ENCODE data around the gene DSN1. TPM values are rescaled to one million over a fixed set of nuclear protein-coding genes. Genes with fewer than 3 reads are reported as not detected.

Gene DSN1
- total and polyA plus RNA-seq, 8 donors: 1.9 to 6.3 (median 3.3) TPM

DNA sequence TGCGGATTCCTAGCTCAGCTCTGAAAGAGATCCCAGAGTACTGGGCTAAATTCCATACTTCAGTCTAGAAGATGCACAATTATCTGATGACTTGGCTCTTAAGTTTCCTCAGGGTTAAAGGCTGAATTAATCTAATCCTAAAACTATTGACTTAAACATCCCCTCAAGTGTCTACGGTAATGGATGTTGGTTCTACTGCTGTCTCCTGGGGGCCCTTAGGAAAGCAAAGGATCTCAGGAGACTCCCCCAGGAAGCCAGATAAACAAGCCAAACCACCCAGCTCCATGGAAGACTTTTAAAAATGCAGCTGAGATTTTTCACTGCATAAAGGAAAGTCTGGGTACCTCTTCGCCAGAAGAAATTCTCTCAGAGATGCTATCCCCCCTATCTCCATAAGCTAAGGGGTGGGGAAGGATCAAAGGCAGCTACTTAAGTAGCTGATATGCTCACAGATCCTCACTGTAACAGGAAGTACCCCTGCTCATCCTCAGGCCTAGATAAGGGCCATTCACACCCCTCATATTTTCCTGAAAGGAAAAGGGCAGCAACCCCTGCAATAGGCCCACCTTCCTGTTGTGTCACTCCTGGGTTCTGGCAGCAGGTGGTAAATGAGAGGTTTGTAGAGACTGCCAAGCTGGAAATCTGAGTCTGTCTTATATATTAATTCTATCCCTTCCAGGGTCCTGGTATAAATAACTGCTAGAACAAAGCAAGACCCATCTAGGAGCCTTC, 36.9 kb downstream of the DSN1 start:
- Histone ChIP-seq H3K36me3 (no peaks in the 10 kb centered on the region), H3K4me1 (no peaks in the 10 kb centered on the region), H3K4me3 (no peak overlapping the region), H3K27ac (no peak overlapping the region), H3K27me3 (no peaks in the 10 kb centered on the region), H3K9me3 (no peaks in the 10 kb centered on the region)
- FAIRE-seq (no peak), DNase-seq (no peak), ATAC-seq (no peak)
- intact Hi-C loops (cut with DNase I): no loop called here
- WGBS, 2 donors: 93 to 94% methylated on average over 3 of the region's 3 CpGs
- no peak for TF ChIP-seq CTCF (IDR thresholded peaks at IDR 0.05)

DNA sequence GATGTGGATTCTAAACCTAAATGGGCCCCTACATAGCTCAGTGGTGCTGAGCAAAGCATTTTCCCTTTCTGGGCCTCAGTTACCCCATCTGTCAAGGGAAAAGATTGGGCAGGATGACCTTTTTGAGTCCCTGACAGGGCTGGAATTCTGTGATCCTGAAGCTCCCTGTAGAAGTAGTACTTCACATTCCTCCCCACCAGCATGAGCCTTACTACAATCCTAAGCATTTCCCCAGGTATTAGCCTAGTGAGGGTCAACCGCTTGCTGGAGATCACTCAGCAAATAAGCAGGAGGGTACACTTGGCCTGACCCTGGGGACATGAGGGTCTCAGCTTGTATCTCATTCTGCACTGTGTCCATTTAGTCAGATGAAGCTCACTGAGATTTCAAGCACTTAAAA, 41.1 kb downstream of the DSN1 start:
- FAIRE-seq: no peak
- DNase-seq: no peak
- H3K27ac ChIP-seq: no peak overlapping the region
- H3K4me3 ChIP-seq: no peak overlapping the region
- no peak for ATAC-seq
- no peaks in the 10 kb centered on the region for H3K4me1 ChIP-seq
- H3K36me3 ChIP-seq: no peaks in the 10 kb centered on the region
- WGBS, 2 donors: 97 to 100% methylated on average over 1 of the region's 1 CpG
- H3K27me3 ChIP-seq: no peaks in the 10 kb centered on the region
- intact Hi-C loops (cut with DNase I): no loop called here
- H3K9me3 ChIP-seq: no peaks in the 10 kb centered on the region
- no peak for TF ChIP-seq CTCF (IDR thresholded peaks at IDR 0.05)

- no peak for TF ChIP-seq CTCF (IDR thresholded peaks at IDR 0.05)
- FAIRE-seq (no peak), ATAC-seq (no peak), DNase-seq (no peak)
- Histone ChIP-seq H3K27me3 (no peaks in the 10 kb centered on the region), H3K9me3 (no peaks in the 10 kb centered on the region), H3K36me3 (no peaks in the 10 kb centered on the region), H3K4me1 (no peaks in the 10 kb centered on the region), H3K4me3 (no peak overlapping the region), H3K27ac (no peak overlapping the region)
- intact Hi-C loops (cut with DNase I): no loop called here
- 72 to 79% methylated on average over 3 of the region's 3 CpGs for WGBS, 2 donors
These were observed 44.6 kb downstream of the DSN1 start for GRCh38 chr20:36728986-36729385.

GRCh38 chr20:36726168-36726567, 47.4 kb downstream of the DSN1 start:
- Histone ChIP-seq H3K4me1 (no peaks in the 10 kb centered on the region), H3K27ac (no peak overlapping the region), H3K4me3 (no peak overlapping the region), H3K27me3 (no peaks in the 10 kb centered on the region), H3K9me3 (no peaks in the 10 kb centered on the region), H3K36me3 (no peaks in the 10 kb centered on the region)
- intact Hi-C loops (cut with DNase I): no loop called here
- TF ChIP-seq CTCF (IDR thresholded peaks at IDR 0.05): no peak
- ATAC-seq (no peak), FAIRE-seq (no peak), DNase-seq (no peak)
- WGBS, 2 donors: 95 to 97% methylated on average over 3 of the region's 3 CpGs

- ATAC-seq (no peak), FAIRE-seq (no peak), DNase-seq (no peak)
- Histone ChIP-seq H3K27ac (no peak overlapping the region), H3K36me3 (no peaks in the 10 kb centered on the region), H3K4me1 (no peaks in the 10 kb centered on the region), H3K4me3 (no peak overlapping the region), H3K27me3 (no peaks in the 10 kb centered on the region), H3K9me3 (no peaks in the 10 kb centered on the region)
- TF ChIP-seq CTCF (IDR thresholded peaks at IDR 0.05): no peak
- 95 to 97% methylated on average over 3 of the region's 3 CpGs for WGBS, 2 donors
- intact Hi-C loops (cut with DNase I): no loop called here
These were observed 53.1 kb downstream of the DSN1 start for GRCh38 chr20:36720510-36720909.
